ENCODE results near the gene DCUN1D2.
A peak's percentile ranks its signal among the peaks of the same experiment; 100 is the strongest.

The DCUN1D2 gene

GRCh38 chr13:113490496-113491417 lies at the start of gene DCUN1D2:
DCUN1D2 (minus strand) TSS chr13:113490711; CDS start chr13:113490669, 42 bp downstream.
- peak within 1 kb of the TSS; percentile 76 for H3K4me2 ChIP-seq
- no peaks in the 10 kb centered on the region for H3K27me3 ChIP-seq (ENCODE audit: insufficient read depth, low read depth)
- no peak within 1 kb of the TSS for H3K27ac ChIP-seq
- H3K4me1 ChIP-seq (ENCODE audit: low read depth, poor library complexity, severe bottlenecking), result peaks cover 18% of the 10 kb centered on the region
- H4K20me1 ChIP-seq (ENCODE audit: insufficient read depth), result no peaks in the 10 kb centered on the region
- no peak within 1 kb of the TSS for H3K4me3 ChIP-seq (IDR thresholded peaks at IDR 0.05; ENCODE audit: insufficient read depth, low read depth, low read length)
- peaks cover 45% of the 10 kb centered on the region; the same call in 1 of the 2 replicates for H3K79me2 ChIP-seq (ENCODE audit: insufficient read depth, low read depth)
- H3K9ac ChIP-seq, result peak within 1 kb of the TSS; percentile 42; the same call in 1 of the 2 replicates
- no peaks in the 10 kb centered on the region for H3K36me3 ChIP-seq (ENCODE audit: insufficient read depth)
- H2AFZ ChIP-seq (ENCODE audit: low read depth), result peak within 1 kb of the TSS; percentile 52
- TF ChIP-seq CTCF (conservative IDR thresholded peaks at IDR 0.05; ENCODE audit: low read depth, low read length), result no peak

- H3K36me3 ChIP-seq (ENCODE audit: insufficient read depth), result no peaks in the 10 kb centered on the region
Measured at GRCh38 chr13:113539822-113540221, 49.3 kb upstream of the DCUN1D2 start.

GRCh38 chr13:113539176-113539575 lies 48.7 kb upstream of the DCUN1D2 start:
- Histone ChIP-seq H3K36me3 (ENCODE audit: insufficient read depth) (no peaks in the 10 kb centered on the region), H3K4me1 (ENCODE audit: low read depth, poor library complexity, severe bottlenecking) (no peaks in the 10 kb centered on the region), H2AFZ (ENCODE audit: low read depth) (no peak overlapping the region), H3K79me2 (ENCODE audit: insufficient read depth, low read depth) (no peaks in the 10 kb centered on the region), H3K9ac (no peak overlapping the region), H3K4me3 (IDR thresholded peaks at IDR 0.05; ENCODE audit: insufficient read depth, low read depth, low read length) (no peak overlapping the region), H3K4me2 (no peak overlapping the region), H4K20me1 (ENCODE audit: insufficient read depth) (no peaks in the 10 kb centered on the region), H3K27me3 (ENCODE audit: insufficient read depth, low read depth) (no peaks in the 10 kb centered on the region), H3K27ac (no peak overlapping the region)
- no peak for TF ChIP-seq CTCF (conservative IDR thresholded peaks at IDR 0.05; ENCODE audit: low read depth, low read length)

More at GRCh38 chr13:113539822-113540221, 49.3 kb upstream of the DCUN1D2 start:
- no peaks in the 10 kb centered on the region for H3K4me1 ChIP-seq (ENCODE audit: low read depth, poor library complexity, severe bottlenecking)
- no peak overlapping the region for H3K4me2 ChIP-seq
- H3K27me3 ChIP-seq (ENCODE audit: insufficient read depth, low read depth), result no peaks in the 10 kb centered on the region
- no peak overlapping the region for H3K4me3 ChIP-seq (IDR thresholded peaks at IDR 0.05; ENCODE audit: insufficient read depth, low read depth, low read length)
- no peak overlapping the region for H3K27ac ChIP-seq
- no peak overlapping the region for H2AFZ ChIP-seq (ENCODE audit: low read depth)
- no peak for TF ChIP-seq CTCF (conservative IDR thresholded peaks at IDR 0.05; ENCODE audit: low read depth, low read length)
- no peak overlapping the region for H3K9ac ChIP-seq
- H3K79me2 ChIP-seq (ENCODE audit: insufficient read depth, low read depth), result no peaks in the 10 kb centered on the region
- H4K20me1 ChIP-seq (ENCODE audit: insufficient read depth), result no peaks in the 10 kb centered on the region

- no peak overlapping the region for H3K4me2 ChIP-seq
Measured at GRCh38 chr13:113538689-113539058, 48.2 kb upstream of the DCUN1D2 start.

More at GRCh38 chr13:113538689-113539058, 48.2 kb upstream of the DCUN1D2 start:
- Histone ChIP-seq H2AFZ (ENCODE audit: low read depth) (no peak overlapping the region), H3K27me3 (ENCODE audit: insufficient read depth, low read depth) (no peaks in the 10 kb centered on the region), H3K27ac (no peak overlapping the region), H4K20me1 (ENCODE audit: insufficient read depth) (no peaks in the 10 kb centered on the region), H3K79me2 (ENCODE audit: insufficient read depth, low read depth) (no peaks in the 10 kb centered on the region), H3K9ac (no peak overlapping the region), H3K4me1 (ENCODE audit: low read depth, poor library complexity, severe bottlenecking) (no peaks in the 10 kb centered on the region), H3K4me3 (IDR thresholded peaks at IDR 0.05; ENCODE audit: insufficient read depth, low read depth, low read length) (no peak overlapping the region), H3K36me3 (ENCODE audit: insufficient read depth) (no peaks in the 10 kb centered on the region)
- no peak for TF ChIP-seq CTCF (conservative IDR thresholded peaks at IDR 0.05; ENCODE audit: low read depth, low read length)
